Epithelial cell of prostate (primary cell): ENCODE data around the gene CNIH3.

Source experiments
- DNase-seq: peaks from one replicate; pipeline ENCODE4 v3.0.0-alpha.2; 2011; ENCODE audit warnings: low read depth, low spot score
- H3K27ac ChIP-seq: fragments of 450-650 bp; 2 replicates; pipeline ENCODE4 v1.5.1; 2017; ENCODE audit warnings: mild to moderate bottlenecking

The CNIH3 gene

GRCh38 chr1:224735159-224735558, 119.0 kb downstream of the CNIH3 start:
- no peak for DNase-seq
- H3K27ac ChIP-seq: no peak overlapping the region

DNA sequence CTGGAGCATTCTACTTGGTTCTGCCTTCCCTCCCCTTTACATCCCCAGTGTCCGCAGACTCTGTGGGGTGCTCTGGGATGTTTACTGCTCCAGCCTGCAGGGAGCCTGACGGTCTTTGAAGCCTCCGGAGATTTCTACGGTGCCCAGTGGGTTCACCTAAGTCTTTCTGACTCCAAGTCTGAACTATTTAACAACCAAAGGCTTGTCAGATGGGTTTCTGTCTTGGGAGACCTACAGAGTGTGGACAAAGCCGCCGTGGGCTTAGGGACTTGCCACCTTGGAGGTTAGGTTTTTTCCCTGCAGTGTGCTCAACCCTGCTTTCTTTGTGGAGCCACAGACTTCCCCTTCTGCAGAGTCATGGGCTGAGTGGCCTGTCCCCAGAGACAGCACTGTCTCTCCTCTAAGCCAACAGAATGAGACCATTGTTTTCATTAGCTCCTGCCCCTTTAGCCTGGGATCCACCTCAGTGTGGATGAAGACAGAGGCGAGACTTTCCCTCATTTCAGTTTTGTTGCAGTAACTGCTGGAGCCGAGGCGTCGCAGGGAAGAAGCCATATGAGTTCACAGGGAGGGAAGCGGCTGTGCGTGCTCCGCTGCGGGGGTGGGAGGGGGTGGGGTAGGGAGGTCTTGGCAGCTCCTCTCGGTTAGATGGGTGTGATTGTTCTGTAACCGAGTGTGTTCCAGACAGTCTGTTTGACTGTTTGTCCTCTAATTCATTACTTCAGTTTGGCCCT, 120.7 kb downstream of the CNIH3 start:
- DNase-seq: no peak
- H3K27ac ChIP-seq: no peak overlapping the region

DNA sequence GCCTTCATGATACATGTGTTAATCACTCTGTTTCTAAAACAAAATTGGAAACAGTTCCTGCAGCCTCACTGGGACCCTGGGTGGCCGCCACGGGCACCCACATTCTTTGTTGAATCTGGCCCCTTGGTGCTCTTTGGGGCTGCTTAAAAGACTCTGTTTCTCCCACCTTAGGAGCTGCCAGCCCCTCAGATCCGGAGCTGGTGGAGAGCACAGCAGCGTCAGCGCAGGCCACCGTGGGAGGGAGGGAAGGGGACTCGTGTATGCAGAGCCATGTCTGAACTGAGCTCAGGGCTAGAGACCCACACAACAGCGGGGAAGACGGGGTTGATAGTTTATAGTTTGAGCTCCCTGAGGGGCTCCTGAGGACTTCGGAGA, 121.2 kb downstream of the CNIH3 start:
- no peak overlapping the region for H3K27ac ChIP-seq
- DNase-seq: no peak

DNA sequence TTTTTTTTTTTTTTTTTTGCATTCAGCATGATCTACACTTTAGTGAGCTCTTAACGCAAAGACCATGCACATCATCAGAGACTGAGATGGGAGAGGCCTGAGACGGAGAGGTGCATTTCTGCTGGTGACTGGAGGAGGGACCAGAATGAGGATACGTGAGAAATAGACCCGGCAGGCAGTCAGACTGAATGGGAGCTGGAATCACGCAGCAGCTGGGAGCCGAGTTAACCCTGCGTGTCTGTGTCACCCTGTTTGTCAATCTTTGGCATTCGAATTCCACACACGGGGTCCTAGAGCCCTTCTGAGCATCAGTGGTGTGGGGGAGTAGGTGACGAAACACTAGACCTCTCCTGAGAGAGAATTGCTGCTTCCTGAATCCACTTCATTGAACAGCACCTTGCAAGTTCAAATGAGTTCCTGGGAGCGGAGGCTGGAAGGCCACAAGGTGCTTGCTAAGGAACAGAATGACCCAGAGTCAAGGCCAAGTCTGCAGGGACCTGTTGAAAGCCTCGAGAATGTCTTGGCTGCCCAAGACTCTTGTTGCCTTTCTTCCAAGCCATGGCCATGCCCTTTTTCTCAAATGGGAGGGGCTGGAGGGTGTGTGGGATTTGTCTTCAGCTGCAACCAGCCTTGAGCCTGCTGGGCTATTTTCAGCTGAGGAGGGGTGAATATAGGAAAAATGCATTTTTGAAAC, 123.3 kb downstream of the CNIH3 start:
- H3K27ac ChIP-seq: no peak overlapping the region
- DNase-seq: no peak

- no peak for DNase-seq
Measured at GRCh38 chr1:224739997-224740684, 124.0 kb downstream of the CNIH3 start.

DNA sequence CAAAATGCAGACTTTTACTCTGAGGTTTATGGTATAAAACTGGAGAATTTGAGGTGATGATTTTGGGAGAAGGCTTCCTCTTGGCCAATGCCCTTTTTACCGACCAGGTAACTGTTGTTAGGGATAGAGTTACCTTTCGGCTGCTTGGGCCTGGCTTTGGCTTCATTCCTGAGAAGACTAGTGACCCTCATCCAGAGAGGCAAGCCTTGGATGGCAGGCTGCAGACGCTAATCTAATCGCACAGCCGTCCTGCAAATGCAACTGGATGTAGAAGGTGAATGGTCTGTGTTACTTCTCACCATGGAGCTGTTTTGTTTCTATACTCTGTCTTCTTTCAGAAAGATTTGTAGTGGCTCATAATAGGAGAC, 124.6 kb downstream of the CNIH3 start:
- no peak overlapping the region for H3K27ac ChIP-seq
- no peak for DNase-seq

More at GRCh38 chr1:224739997-224740684, 124.0 kb downstream of the CNIH3 start:
- H3K27ac ChIP-seq: no peak overlapping the region

DNA sequence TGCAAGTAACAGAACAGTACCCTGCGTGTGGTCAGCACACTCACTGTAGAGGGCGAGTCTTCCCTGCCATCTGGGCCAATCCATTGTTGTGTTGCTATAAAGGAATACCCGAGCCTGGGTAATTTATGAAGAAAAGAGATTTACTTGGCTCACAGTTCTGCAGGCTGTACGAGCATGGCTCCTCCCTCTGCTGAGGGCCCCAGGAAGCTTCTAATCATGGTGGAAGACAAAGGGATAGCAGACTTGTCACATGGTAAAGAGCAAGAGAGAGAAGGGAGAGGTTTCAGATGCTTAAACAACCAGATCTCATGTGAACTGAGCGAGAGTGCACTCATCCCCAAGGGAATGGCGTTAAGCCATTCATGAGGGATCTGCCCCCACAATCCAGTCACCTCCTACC, 126.2 kb downstream of the CNIH3 start:
- no peak for DNase-seq
- no peak overlapping the region for H3K27ac ChIP-seq

GRCh38 chr1:224743608-224744164, 127.6 kb downstream of the CNIH3 start:
- no peak overlapping the region for H3K27ac ChIP-seq
- no peak for DNase-seq

DNA sequence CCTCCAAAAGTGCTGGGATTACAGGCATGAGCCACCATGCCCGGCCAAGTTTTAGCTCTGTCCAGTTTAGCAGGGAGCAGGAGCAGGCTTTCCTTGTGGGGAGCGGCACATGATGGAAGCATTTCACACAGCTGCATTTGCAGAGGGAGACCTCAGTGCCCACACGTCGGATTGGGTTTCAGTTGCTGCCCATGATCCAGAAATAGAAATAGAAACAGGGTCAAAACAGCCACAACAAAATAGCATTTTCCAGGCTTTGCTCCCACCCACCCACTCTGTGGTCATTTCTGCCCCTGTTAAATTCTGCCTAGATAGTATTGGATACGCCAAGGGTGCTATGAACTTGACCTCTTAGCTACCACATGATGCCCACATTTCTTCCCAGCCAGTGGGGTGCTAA, 128.4 kb downstream of the CNIH3 start:
- H3K27ac ChIP-seq: no peak overlapping the region
- no peak for DNase-seq

DNA sequence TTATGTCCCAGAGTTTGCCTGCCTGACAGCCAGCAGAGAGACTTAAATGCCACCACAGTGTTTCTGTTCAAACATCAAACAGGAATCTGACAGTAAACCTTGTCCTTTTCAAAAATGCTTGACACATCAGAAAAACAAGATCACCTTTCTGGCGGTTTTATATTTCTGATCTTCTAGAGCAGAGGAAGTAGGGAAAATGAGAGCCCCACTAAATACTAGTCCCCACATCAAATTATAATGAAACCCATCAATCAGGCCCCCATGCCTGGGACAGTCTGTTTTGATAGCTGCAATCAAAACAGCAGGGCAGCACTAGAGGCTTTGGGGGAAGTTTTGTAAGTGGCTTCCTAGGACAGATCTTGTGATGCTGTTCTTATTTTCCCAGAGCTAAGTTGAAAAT, 129.3 kb downstream of the CNIH3 start:
- no peak overlapping the region for H3K27ac ChIP-seq
- no peak for DNase-seq

DNA sequence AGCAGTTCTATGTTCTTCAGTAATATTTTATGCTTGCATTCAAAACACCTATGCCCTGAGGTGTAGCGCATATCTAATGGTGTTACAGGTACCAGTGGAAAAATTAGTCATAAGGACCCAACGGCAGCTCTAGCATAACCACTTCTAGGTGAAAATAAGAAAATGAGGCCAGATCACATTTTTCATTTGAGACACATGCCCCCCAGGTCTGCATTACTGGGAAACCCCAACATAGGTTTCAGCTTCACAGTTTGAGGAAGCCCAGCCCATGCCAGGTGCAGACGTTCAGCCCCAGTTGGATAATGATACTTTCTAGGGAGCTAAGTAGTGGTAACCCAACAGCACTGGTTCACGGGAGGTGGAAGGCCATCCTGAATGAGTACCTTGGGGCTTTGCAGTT, 129.8 kb downstream of the CNIH3 start:
- no peak for DNase-seq
- H3K27ac ChIP-seq: no peak overlapping the region

GRCh38 chr1:224747578-224747977, 131.5 kb downstream of the CNIH3 start:
- H3K27ac ChIP-seq: no peak overlapping the region
- DNase-seq: no peak

GRCh38 chr1:224749916-224750315, 133.8 kb downstream of the CNIH3 start:
- DNase-seq: no peak
- no peak overlapping the region for H3K27ac ChIP-seq

DNA sequence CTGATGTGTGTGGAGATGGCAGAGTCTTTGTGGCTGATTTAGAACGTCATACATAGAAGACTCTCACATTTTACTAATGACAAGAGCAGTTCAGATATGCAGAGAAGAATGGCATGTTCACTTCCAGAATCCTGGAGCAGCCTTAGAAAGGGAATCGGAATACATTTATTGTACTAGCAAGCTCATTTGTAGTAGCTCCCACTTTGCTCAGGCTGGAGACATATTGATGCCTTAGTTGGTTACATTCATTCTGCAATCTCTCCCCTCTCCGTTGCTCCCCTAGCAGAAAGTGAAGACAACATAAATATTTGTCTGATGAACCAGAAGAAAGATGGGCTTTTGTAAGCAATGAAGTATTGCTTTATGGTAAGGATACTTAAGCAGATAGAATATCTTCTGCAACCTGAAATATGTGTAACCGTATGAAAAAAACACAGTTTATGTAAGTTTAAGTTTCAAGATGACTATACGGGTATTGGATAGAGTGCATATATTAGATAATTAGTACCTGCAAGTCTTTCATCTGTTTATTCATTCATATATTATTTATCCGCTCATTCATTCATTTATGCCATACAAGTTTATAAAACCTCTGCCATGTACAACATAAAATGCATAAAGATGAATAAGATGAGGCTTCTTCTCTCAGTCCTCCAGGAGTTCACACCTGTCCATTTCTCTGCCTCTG, 135.7 kb downstream of the CNIH3 start:
- DNase-seq: no peak
- no peak overlapping the region for H3K27ac ChIP-seq

GRCh38 chr1:224753491-224753890, 137.4 kb downstream of the CNIH3 start:
- no peak for DNase-seq
- H3K27ac ChIP-seq: no peak overlapping the region

DNA sequence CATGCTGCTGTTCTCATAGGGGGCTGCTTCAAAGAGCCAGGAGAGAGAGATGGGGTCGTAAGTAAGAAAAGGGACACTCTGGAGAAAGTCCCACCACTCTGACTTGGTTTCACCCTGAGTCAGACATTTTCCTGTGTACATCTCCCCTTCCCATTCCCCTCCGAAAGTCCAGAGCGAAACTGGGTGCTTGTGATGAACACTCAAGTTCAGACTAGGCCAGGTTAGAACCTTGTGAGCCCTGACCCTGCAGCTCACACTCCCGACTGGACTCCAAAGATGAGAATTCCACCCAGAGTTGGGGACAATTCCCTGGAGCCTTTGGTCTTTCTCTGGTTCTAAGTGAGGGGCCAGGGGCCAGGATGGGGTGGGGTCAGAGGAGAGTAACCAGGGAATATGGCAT, 139.5 kb downstream of the CNIH3 start:
- DNase-seq: no peak
- H3K27ac ChIP-seq: no peak overlapping the region

GRCh38 chr1:224757508-224757907, 141.4 kb downstream of the CNIH3 start:
- no peak overlapping the region for H3K27ac ChIP-seq
- no peak for DNase-seq

GRCh38 chr1:224759135-224759534, 143.0 kb downstream of the CNIH3 start:
- no peak overlapping the region for H3K27ac ChIP-seq
- DNase-seq: no peak

GRCh38 chr1:224759681-224760091, 143.6 kb downstream of the CNIH3 start:
- H3K27ac ChIP-seq: no peak overlapping the region
- DNase-seq: no peak

- DNase-seq: no peak
Measured at GRCh38 chr1:224760163-224760562, 144.0 kb downstream of the CNIH3 start.

DNA sequence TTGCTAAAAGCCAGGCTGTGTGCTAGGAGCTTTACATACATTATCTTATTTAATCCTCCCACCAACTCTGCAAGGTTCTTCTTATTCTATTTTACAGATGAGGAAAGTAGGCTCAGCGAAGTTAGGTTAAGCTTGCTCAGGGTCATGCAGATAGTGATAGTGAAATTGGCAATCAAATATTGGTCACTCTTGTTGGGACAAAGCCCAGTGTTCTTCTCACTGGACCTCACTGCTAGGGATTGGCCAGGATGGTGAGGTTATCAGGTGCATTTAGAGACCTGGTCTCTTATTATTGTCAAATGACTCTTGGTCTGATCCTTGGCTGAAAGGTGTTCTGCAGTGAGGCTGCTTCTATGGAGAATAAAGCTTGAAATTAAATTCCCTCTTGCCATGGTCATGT, 145.1 kb downstream of the CNIH3 start:
- no peak overlapping the region for H3K27ac ChIP-seq
- no peak for DNase-seq

More at GRCh38 chr1:224760163-224760562, 144.0 kb downstream of the CNIH3 start:
- no peak overlapping the region for H3K27ac ChIP-seq
